AML-193 (cell line): ENCODE data around the gene IGFBP6.
A peak's percentile ranks its signal among the peaks of the same experiment; 100 is the strongest.
"Not testable (repeated sequence)": the region's sequence is repeated elsewhere in the genome, so short reads cannot be mapped to it uniquely, and the experiment has no call there.

Source experiments
- DNase-seq, 2 experiments: peaks; one replicate each; lab custom pipeline; 2025; lab: John Stamatoyannopoulos, UW

IGFBP6 gene

GRCh38 chr12:53070877-53071492 lies 26.5 kb upstream of the IGFBP6 start:
- no peak for DNase-seq

- DNase-seq = no peak
These were observed 25.6 kb upstream of the IGFBP6 start for GRCh38 chr12:53071591-53072551.

DNA sequence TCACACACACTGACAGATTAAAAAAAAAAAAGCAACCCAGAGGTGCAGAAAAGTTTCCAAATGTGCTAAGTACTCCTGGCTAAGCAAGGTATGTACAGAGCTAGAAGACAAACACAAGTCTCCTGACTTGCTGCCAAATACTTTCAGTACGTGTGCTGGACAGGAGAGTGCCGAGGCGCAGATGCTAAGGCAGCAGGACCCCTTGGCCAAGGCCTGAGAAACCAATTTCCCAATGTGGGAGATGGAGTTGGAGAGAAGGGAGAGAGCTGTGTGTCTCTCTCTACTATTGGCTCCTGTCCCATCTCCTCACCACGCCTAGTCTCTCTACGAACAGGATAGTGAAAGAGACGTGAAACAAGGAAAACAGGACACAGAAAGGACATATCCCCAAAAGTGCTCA lies 23.6 kb upstream of the IGFBP6 start:
- DNase-seq = no peak

DNA sequence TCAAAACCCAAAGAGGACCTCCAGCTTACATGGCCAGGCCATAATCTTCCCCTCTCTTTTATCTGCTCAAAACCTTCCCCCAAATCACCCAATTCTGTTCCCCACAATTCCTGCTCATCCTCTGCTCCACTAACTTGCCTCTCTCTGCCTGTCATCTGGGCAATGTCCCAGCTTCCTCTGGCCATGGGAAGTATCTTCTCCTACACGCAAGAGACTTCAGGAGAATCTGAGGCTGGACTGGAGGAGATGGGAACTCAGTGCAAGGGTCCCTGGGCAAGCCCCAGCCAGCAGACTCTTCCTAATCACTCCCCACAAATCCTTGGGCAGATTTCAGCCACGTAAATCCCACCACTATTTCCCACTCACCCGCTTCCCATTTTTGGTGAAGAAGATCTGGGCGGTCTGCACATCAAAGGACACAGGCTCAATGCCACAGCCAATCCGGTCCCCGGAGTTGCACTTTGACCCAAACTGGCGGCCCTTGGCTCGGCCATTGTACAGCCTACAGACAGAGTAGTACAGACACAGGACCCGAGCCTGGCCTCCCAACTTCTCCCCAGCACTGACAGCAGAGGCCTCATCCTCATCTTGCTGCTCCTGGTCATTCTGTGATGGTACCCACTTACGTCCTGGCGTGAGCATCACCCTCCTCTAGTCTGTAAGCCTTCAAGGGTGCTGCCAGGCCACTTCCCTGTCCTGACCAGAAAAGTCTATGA lies 23.0 kb upstream of the IGFBP6 start:
- no peak for DNase-seq

DNA sequence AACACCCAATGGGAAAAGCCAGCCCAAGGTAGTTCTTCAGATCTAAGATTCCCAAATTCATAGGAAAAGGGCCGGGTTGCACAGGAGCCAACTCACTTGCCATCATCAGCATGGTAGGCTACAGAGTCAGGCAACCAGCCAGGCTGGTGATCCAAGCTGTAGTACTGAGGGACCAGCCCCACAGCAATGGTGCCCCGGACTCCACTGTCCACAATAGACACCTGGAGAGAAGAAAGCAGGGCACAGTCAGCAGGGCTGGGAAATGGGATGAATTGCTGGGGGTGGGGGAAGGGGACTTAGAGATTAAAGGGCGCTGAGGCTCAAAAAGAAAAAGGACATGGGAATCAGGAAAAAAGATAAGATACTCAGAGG lies 22.5 kb upstream of the IGFBP6 start:
- DNase-seq = no peak

GRCh38 chr12:53076461-53076860 lies 21.0 kb upstream of the IGFBP6 start:
- no peak for DNase-seq

GRCh38 chr12:53077030-53077429 lies 20.4 kb upstream of the IGFBP6 start:
- DNase-seq = no peak

DNA sequence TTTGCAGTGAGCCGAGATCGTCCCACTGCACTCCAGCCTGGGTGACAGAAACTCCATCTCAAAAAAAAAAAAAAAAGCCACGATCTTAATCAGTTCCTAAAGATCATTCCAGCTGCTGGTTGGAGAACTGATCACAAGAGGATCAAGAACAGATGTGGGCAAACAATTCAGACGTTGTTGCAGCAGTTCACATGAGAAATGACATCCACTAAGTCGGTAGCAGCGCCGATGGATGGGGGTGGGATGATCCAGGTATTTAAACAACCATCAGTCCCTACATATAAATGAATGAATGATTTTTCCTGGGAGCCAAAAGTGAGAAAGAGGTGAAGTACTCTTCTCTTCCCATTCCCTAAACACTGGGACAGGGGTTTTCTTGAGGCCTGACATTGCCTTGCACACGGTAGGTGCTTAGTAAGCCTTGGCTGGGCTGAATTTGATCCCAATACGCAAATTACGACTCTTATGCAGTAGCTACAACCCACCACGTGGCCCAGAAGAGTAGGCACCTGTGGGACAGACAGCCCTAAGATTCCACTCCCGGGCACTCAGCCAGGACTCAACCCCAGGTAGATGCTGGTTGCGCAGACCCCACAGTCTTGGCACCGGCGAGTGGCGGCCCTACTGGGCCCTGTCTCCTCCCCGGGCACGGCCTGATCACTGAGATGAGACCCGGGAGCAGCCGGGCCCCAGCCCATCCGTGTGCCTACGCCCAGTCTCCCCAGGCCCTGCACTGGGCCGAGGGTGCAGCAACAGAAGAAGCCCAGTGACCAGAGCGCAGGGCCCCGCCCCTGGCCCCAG lies 18.8 kb upstream of the IGFBP6 start:
- no peak for DNase-seq

GRCh38 chr12:53079226-53080117 lies 18.0 kb upstream of the IGFBP6 start, which contains the start of gene SPRYD3:
Gene SPRYD3 (minus strand): TSS chr12:53079390. CDS start chr12:53079333, 57 bp downstream.
- DNase-seq = peak; percentile 87 to 91

- DNase-seq = no peak
These were observed 14.8 kb upstream of the IGFBP6 start for GRCh38 chr12:53082637-53083175.

DNA sequence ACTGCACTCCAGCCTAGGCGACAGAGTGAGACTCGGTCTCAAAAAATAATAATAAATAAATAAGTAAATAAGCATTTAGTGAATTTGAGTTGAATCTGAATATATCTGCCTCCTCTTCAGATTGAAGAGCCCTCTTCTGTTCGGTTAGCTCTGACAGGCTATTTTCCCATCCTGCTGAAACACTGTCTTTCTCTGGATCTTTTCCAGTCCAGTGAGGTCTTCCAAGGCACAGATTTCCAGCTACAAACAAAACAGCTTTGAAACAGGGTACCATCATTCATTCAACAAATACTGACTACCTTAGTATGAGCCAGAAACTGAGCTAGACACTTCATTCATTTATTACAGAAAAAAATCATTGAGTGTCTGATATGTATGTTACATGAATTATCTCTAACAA lies 11.1 kb upstream of the IGFBP6 start:
- DNase-seq = no peak

DNA sequence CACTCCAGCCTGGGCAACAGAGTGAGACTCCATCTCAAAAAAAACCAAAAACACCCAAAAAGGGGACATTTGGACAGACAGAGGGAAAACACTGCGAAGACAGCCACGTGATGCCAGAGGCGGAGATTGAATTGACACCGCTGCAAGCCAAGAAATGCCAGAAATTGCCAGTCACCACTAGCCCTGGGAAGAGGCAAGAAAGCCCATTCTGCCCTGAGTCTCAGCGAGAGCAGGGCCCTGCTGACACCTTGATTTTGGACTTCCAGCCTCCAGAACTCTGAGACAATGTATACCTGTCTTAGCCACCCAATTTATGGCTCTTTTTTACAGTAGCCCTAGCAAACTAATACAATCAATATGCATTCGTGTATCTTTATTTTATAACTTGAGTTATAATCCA lies 7.4 kb upstream of the IGFBP6 start:
- no peak for DNase-seq

DNA sequence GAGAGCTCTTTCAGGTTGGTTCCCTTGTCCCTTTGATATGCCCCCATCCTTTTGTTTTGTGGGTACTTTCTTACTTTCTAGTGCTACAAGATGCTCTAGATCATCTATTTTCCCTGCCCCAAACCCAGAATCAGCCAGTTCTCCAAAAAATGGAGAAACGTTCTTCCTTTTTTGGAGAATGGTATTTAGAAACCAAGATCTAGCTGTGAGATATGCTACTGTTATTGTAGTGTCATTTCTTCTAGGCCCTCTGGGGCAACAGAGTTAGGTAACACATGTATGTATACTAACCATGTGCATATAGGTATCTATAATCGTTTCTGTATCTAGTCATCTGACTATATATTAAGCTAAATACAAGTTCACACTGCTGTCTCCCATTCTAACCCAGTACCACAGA lies 6.9 kb upstream of the IGFBP6 start:
- peak in 1 of 2 experiments; percentile 3 for DNase-seq

GRCh38 chr12:53091756-53092155 lies 5.7 kb upstream of the IGFBP6 start:
- DNase-seq = no peak

GRCh38 chr12:53093777-53094393 lies 3.6 kb upstream of the IGFBP6 start:
- DNase-seq = peak; percentile 17 to 32

- no peak for DNase-seq
These were observed 3.1 kb upstream of the IGFBP6 start for GRCh38 chr12:53094394-53094787.

DNA sequence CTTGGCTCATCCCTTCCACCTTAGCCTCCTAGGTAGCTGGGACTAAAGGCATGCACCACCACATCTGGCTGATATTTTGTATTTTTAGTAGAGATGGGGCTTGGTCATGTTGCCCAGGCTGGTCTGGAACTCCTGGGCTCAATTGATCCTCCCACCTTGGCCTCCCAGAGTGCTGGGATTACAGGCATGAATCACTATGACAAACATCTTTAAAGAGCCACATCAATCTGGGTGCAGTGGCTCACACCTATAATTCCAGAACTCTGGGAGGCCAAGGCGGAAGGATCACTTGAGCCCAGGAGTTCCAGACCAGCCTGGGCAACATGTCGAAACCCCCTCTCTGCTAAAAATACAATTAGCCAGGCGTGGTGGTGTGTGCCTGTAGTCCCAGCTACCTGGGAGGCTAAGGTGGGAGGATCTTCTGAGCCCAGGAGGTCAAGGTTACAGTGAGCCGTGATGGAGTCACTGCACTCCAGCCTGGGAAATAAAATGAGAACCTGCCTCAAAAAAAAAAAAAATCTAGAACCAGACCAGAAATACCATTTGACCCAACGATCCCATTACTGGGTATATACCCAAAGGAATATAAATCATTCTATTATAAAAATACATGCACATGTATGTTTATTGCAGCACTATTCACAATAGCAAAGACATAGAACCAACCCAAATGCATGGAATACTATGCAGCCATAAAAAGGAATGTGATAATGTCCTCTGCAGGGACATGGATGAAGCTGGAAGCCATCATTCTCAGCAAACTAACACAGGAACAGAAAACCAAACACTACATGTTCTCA lies 2.5 kb upstream of the IGFBP6 start:
- DNase-seq = not testable (repeated sequence)

DNA sequence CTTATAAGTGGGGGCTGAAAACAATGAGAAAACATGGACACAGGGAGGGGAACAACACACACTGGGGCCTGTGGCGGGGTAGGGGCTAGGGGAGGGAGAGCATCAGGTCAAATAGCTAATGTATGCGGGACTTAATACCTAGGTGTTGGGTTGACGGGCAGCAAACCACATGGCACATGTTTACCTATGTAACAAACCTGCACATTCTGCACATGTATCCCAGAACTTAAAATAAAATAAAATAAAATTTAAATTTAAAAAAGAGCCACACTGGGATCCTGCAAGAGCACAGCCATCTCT lies 1.9 kb upstream of the IGFBP6 start:
- DNase-seq = not testable (repeated sequence)

GRCh38 chr12:53096089-53096741 lies 1.3 kb upstream of the IGFBP6 start:
- DNase-seq = no peak
